Adrenal gland (tissue), 5 donors: ENCODE results near the gene RHOBTB3.

Experiments
- CTCF ChIP-seq, 6 experiments: fragments of 450-650 bp in 4 of 6; fragments of 200-600 bp in 2 of 6; sonication (generic) in 1 of 6; IDR thresholded peaks; 1 replicate in 5 of 6; 2 replicates in 1 of 6; pipeline versions ENCODE4 v1.5.1 to v1.8.0; 2016 to 2021; ENCODE audit warnings: antibody characterized with exemption in 6 of 6, mild to moderate bottlenecking in 2 of 6, moderate library complexity in 1 of 6
- POLR2A ChIP-seq, 2 donors: fragments of 450-650 bp; IDR thresholded peaks; one replicate each; pipeline ENCODE4 v1.6.1; 2017; ENCODE audit warnings: antibody characterized with exemption in 2 of 2, mild to moderate bottlenecking in 2 of 2, moderate library complexity in 1 of 2
- donor health status: DM: no; HTN: no; CAD: no.

- TF ChIP-seq CTCF (IDR thresholded peaks at IDR 0.05) (no peak), POLR2A (IDR thresholded peaks at IDR 0.05) (no peak)
These were observed 31.5 kb downstream of the RHOBTB3 start for GRCh38 chr5:95762652-95763041.
